Cerebellar nuclear complex (tissue), 1 donor: ENCODE measurements around the gene RAD51B.

Experiments used
- DNase-seq, 2 experiments: peaks; one replicate each; lab custom pipeline; 2025; lab: John Stamatoyannopoulos, UW

RAD51B gene

DNA sequence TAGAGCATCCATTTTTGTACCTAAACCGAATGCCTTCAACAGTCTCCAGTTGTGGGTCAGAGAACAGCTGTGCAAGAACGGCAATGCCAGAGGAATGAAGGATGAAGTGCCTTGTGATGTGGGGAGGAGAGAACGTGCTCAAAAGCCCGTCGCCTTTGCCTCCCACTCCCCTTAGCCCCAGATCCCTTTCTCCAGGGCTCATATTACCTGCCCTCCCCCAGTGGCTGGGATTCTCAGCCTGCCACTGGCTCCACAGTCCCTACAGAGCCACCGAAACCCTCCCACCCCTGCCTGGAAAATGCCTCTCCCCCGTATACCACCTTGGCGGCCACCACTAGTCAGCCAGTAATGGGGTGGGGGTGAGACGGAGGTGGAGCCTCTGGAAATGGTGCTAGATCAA lies 814.8 kb downstream of the RAD51B start:
- no peak for DNase-seq

DNA sequence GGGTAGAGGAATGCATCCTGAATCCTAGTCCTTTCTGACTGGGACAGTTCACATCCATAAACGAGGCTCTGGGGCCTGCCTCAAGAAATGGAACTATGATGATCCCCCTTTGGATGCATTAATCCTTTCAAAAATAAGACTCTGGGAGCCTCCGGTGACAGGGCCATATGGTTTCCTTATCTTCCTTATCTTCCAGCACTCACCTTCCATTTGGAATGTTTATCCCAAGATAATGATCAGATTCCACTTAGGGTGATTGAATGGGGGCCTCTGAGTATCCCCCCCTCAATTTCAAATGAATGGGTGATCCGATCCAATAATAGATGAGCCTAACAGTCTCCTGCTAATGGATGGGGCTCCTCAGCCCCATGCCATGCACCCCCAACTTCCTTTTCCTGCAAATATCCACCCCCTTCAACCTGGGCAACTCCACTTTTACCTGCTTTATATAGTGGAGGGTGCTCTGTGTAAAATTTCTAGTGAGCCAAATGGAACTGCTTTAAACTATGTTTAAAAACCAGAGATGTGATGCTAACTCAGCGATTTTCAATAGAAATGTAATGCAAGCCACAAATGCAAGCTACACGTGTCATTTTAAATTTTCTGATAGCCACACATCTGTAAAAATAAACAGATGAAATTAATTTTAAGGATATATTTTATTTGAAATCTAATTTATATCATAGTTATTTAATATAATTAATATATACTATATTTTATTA lies 815.5 kb downstream of the RAD51B start:
- DNase-seq, result no peak

GRCh38 chr14:68636597-68636996 lies 817.0 kb downstream of the RAD51B start:
- no peak for DNase-seq

DNA sequence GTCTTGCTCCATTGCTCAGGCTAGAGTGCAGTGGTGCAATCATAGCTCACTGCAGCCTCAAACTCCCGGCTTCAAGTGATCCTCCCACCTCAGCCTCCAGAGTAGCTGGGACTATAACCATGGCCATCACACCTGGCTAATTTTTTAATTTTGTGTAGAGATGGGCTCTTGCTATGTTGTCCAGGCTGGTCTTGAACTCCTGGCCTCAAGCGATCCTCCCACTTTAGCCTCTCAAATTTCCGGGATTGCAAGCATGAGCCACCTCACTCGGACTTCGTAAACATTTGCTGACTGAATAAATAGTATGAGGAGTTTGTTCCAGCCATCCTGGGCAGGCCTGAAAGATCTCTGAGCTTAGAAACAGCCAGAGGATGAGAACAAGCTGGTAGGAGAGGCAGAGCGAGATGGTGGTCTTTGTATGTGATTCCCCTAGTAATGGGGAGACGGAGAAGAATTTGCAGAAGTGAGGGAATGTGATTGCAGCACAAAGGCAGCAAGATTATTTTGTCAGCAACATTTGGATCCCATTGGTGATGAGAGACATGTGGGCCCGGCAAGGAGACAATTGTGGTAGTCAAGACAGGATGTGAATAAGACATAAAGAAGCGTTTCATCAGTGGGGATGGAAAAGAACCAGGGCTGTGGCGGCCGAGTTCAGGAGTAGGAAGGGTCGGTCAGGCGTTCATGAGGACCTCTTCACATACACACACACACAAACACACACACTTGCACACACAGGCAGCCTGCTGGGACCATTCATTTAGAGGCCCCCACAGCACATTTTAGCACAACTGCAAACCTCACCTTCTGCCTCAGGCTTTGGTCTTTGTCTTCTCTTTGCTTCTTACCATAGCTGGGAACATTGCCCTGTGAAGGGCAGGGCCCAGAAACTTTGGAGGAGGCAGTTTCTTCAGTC lies 817.8 kb downstream of the RAD51B start:
- DNase-seq, result no peak

DNA sequence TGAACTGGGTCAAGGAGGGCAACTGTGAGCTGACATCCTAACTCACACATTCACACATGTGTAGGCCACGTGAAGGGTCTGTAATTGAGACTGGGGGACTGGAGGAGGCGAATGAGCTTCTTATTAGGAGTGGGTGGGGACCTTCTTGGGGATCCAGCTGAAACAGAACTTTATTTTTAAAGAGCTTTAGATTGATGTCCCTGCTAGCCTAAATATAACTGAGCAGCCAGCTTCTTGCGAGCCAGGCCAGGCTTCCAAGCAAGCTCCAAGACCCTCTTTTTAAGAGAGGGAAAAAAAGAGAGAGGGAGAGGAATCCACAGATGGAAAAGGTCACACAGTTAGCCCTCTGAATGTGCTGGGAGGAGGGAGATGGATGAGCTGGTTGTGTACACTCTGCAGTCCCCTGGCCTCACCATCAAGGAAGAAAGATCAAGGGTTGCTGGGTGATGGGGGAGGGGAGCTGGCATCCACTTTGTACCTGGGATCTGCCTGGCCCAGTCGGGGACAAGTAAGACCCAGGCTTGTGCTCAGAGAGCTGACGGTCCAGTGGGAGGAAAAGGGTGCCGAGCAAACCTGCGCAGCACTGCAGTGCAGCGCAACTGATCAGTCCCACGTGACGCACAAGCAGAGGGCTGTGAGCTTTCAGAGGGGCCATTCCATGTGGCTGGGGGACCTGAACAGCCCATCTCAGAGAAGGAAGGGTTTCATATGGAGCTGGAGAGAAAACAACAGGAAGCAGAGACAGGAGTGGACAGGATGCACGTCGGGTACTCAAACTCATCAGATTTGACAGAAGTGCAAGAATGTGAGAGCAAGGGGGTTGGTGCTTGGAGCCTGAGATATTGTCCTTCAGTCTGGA lies 818.8 kb downstream of the RAD51B start:
- no peak for DNase-seq

DNA sequence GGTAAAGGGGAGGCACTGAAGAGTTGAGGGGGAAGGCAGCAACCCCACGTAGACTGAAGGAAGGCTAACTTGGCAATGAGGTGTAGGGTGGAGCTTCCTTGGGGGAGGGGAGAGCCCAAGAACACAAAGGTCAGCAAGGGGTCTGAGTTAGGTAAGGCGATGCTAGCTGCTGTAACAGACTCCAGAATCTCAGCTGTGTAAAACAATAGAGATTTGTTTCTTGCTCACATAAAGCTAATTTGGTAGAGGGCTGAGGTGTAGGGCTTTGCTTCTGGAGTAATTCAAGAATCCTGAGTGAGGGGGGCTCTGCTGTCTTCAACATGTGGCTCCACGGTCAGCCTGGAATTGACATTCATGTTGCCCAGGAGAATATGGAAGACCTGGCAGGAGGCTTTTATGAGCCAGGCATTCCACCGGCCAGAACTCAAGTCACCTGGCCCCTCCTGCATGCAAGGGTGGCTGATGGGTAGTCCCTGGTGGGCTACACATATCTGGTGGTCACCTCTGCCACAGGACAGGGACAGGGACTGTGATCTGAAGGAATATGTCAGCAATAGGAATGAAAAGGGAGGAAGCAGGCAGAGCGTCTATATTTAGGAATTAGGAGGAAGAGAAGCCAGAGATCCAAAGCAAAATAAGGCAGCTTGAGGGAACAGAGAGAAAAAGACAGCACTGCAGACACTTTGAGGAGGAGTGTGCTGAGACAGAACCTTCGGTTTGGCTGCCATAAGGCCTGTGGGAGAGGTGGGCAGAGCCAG lies 819.6 kb downstream of the RAD51B start:
- DNase-seq, result no peak

DNA sequence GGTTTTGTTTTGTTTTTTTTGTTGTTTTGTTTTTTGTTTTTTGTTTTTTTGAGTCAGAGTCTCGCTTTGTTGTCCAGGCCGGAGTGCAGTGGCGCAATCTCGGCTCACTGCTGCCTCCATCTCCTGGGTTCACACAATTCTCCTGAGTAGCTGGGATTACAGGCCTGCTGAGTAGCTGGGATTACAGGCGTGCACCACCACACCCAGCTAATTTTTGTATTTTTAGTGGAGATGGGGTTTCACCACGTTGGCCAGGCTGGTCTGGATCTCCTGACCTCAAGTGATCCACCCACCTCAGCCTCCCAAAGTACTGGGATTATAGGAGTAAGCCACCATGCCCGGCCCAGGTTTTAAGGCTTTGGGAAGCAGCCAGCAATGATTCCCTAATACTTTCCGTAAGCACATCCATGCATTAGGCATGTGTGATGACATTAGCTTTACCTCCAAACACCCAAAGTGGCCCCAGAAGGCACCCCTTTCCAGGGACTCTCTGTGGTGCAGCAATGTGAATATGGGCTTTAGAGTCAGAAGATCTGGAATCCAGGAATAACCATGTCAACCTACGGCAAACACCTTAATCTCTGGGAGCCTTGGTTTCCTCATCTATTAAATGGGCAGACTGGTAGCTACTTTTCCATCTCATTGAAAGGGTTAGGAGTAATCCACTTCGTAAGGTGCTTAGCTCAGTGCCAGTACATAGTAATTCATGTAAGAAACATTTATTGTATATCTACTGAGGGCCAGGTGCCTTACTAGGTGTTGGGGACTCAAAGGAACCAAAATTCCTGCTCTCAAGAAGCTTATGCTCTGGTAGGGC lies 820.4 kb downstream of the RAD51B start:
- no peak for DNase-seq

DNA sequence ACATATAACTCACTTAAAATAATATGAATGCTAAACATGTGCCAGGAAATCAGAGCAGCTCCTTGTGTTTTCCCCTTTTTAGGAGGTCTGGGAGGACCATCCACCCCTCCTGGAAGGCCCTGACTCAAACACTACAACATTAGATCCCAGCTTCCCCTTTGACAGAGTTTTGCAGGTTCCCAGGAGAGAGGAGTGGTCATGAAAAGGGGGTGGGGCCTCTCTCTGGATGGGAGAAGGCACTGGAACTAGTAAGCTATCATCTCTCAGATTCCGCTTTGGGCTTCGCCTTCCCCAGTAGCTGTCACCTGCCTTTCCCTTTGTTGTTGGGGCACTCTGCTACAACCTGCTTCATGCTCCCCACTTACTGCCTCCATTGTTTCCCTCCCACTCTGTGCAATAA lies 824.1 kb downstream of the RAD51B start:
- DNase-seq, result no peak

- no peak for DNase-seq
Observed at GRCh38 chr14:68644101-68644500, 824.5 kb downstream of the RAD51B start.

- no peak for DNase-seq
Observed at GRCh38 chr14:68645371-68645770, 825.8 kb downstream of the RAD51B start.

GRCh38 chr14:68649476-68650189 lies 830.1 kb downstream of the RAD51B start:
- DNase-seq, result no peak

- no peak for DNase-seq
Observed at GRCh38 chr14:68650404-68650994, 830.9 kb downstream of the RAD51B start.

DNA sequence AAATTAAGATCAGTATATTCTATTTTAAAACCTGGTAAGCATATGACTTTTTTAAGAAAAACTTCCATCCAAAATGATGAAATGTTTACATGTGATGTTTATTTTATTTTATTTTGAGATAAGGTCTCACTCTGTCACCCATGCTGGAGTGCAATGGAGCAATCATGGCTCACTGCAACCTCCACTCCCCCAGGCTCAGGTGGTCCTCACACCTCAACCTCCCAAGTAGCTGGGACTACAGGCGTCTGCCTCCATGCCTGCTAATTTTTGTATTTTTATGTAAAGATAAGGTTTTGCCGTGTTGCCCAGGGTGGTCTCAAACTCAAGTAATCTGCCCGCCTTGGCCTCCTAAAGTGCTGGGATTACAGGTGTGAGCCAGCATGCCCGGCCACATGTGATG lies 831.5 kb downstream of the RAD51B start:
- no peak for DNase-seq

DNA sequence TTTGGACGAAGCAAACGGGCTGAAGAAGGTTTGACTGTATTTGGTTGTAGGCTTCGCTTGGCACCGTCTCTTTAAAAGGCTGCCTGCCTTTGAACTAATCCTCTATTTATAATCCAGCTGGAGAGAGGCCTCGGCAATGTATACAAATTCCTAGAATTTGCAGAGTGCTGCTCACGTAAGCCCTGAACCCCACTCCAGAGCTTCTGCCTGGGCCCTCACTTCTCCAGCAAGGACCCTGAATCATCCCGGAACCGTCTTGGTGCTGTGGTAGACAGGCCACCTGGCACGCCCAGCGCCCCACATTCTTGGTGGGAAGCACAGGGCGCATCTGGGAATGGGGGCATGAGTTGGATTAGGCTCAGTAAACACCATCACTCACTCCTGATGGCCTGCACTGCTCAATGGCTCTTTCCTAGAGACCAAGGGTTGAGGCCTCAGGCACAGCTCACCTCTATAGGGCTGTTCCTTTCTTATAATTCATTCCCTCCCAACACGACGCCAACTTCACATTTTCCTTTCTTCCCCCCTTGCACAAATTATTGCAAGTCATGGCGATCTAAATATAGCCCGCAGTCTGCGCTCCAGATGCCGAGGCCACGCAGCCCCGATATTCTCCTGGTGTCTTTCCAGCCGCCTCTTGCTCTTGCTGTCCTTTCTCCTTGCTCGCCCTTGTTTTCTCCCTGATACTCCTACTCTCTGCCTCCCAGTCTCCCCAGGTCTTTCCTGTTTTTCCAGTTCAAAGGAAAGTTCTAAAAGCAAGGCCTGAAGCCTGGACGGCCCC lies 832.3 kb downstream of the RAD51B start:
- no peak for DNase-seq

GRCh38 chr14:68652433-68652690 lies 832.8 kb downstream of the RAD51B start:
- DNase-seq, result no peak

DNA sequence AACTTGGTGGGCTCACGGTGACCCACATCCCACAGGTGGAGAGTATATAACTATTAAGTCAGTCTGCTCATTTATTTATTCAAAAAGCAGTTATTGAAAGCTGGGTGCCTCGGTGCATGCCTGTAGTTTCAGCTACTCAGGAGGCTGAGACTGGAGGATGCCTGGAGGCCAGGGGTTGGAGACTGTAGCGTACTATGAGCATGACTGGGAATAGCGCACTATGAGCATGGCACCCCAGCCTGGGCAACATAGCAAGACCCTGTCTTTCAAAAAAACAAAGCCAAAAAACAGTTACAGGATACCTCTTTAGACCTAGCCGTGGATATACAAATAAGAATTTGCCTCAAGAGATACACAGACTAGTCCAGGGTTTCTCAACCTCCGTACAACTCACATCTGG lies 833.5 kb downstream of the RAD51B start:
- DNase-seq, result no peak

- no peak for DNase-seq
Observed at GRCh38 chr14:68653804-68654203, 834.2 kb downstream of the RAD51B start.

DNA sequence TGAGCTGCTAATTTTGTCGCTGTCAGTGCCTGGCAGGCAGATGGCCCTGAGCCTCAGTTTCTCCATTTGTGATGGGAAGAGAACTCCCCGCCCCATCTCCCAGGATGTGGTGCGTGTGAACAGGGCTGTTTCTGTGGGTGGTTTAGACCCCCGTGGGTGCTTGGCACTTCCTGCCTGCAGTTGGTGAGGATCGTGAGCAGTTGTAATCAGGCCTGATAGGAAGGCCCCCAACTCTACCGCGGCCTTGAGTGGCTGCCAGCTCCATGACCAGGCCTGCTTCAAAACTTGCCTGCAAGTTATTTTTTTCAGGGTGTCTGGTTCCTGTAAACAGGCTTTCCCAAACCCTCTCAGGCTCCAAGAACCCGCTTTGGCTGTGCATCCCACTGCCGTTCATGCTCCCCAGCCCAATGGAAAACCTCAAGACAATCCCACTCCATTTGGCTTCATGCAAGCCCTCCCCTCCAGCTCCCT lies 834.9 kb downstream of the RAD51B start:
- DNase-seq, result no peak
